Measurements from ENCODE around the gene CYB561A3. TPM values are rescaled to one million over a fixed set of nuclear protein-coding genes. Genes with fewer than 3 reads are reported as not detected.

The CYB561A3 gene
- total and polyA plus RNA-seq, 4 donors, result 12.5 to 27.3 (median 17.7) TPM

- Histone ChIP-seq H3K27ac (ENCODE audit: low read depth, low read length) (peak overlapping the region; percentile 45), H3K36me3 (ENCODE audit: control insufficient read depth, insufficient read depth, low read length) (peaks cover 49% of the 10 kb centered on the region)
- WGBS (ENCODE audit: insufficient coverage), result 84% methylated on average over 6 of the region's 8 CpGs
Observed at GRCh38 chr11:61370349-61371005, 8.8 kb upstream of the CYB561A3 start.

GRCh38 chr11:61369372-61370348, 8.0 kb upstream of the CYB561A3 start:
- Histone ChIP-seq H3K27me3 (ENCODE audit: control insufficient read depth, insufficient read depth, low read length) (no peaks in the 10 kb centered on the region), H3K9me3 (ENCODE audit: control insufficient read depth, insufficient read depth, low read length) (peaks cover 2% of the 10 kb centered on the region), H3K4me3 (ENCODE audit: low read depth, low read length) (no peak overlapping the region), H3K27ac (ENCODE audit: low read depth, low read length) (peak overlapping the region; percentile 45), H3K4me1 (ENCODE audit: control insufficient read depth, insufficient read depth, low read length) (peaks cover 16% of the 10 kb centered on the region), H3K36me3 (ENCODE audit: control insufficient read depth, insufficient read depth, low read length) (peaks cover 52% of the 10 kb centered on the region)
- DNase-seq (ENCODE audit: low read depth in 4 of 6, low spot score in 6 of 6), result peak in 3 of 6 donors; percentile 20 to 73 (median 56)
- WGBS (ENCODE audit: insufficient coverage), result 69% methylated on average over 8 of the region's 9 CpGs

More at GRCh38 chr11:61370349-61371005, 8.8 kb upstream of the CYB561A3 start:
- no peak overlapping the region for H3K4me3 ChIP-seq (ENCODE audit: low read depth, low read length)
- no peaks in the 10 kb centered on the region for H3K27me3 ChIP-seq (ENCODE audit: control insufficient read depth, insufficient read depth, low read length)
- DNase-seq (ENCODE audit: low read depth in 4 of 6, low spot score in 6 of 6), result no peak
- H3K4me1 ChIP-seq (ENCODE audit: control insufficient read depth, insufficient read depth, low read length), result peaks cover 16% of the 10 kb centered on the region
- peaks cover 2% of the 10 kb centered on the region for H3K9me3 ChIP-seq (ENCODE audit: control insufficient read depth, insufficient read depth, low read length)

- Histone ChIP-seq H3K9me3 (ENCODE audit: control insufficient read depth, insufficient read depth, low read length) (peaks cover 2% of the 10 kb centered on the region), H3K4me1 (ENCODE audit: control insufficient read depth, insufficient read depth, low read length) (peaks cover 16% of the 10 kb centered on the region), H3K36me3 (ENCODE audit: control insufficient read depth, insufficient read depth, low read length) (peaks cover 57% of the 10 kb centered on the region), H3K27me3 (ENCODE audit: control insufficient read depth, insufficient read depth, low read length) (no peaks in the 10 kb centered on the region), H3K27ac (ENCODE audit: low read depth, low read length) (no peak overlapping the region), H3K4me3 (ENCODE audit: low read depth, low read length) (no peak overlapping the region)
- DNase-seq (ENCODE audit: low read depth in 4 of 6, low spot score in 6 of 6), result no peak
- 95% methylated on average over 7 of the region's 7 CpGs for WGBS (ENCODE audit: insufficient coverage)
Observed at GRCh38 chr11:61368646-61369045, 7.0 kb upstream of the CYB561A3 start.

GRCh38 chr11:61367406-61367805, 5.7 kb upstream of the CYB561A3 start:
- Histone ChIP-seq H3K27me3 (ENCODE audit: control insufficient read depth, insufficient read depth, low read length) (no peaks in the 10 kb centered on the region), H3K27ac (ENCODE audit: low read depth, low read length) (no peak overlapping the region), H3K9me3 (ENCODE audit: control insufficient read depth, insufficient read depth, low read length) (no peaks in the 10 kb centered on the region), H3K36me3 (ENCODE audit: control insufficient read depth, insufficient read depth, low read length) (peaks cover 57% of the 10 kb centered on the region), H3K4me3 (ENCODE audit: low read depth, low read length) (no peak overlapping the region), H3K4me1 (ENCODE audit: control insufficient read depth, insufficient read depth, low read length) (peaks cover 24% of the 10 kb centered on the region)
- 100% methylated on average over 1 of the region's 6 CpGs for WGBS (ENCODE audit: insufficient coverage)
- no peak for DNase-seq (ENCODE audit: low read depth in 4 of 6, low spot score in 6 of 6)

GRCh38 chr11:61364012-61364675, 2.5 kb upstream of the CYB561A3 start:
- WGBS (ENCODE audit: insufficient coverage), result 88% methylated on average over 3 of the region's 5 CpGs
- Histone ChIP-seq H3K9me3 (ENCODE audit: control insufficient read depth, insufficient read depth, low read length) (no peaks in the 10 kb centered on the region), H3K4me1 (ENCODE audit: control insufficient read depth, insufficient read depth, low read length) (peaks cover 25% of the 10 kb centered on the region), H3K27ac (ENCODE audit: low read depth, low read length) (no peak overlapping the region), H3K27me3 (ENCODE audit: control insufficient read depth, insufficient read depth, low read length) (no peaks in the 10 kb centered on the region), H3K4me3 (ENCODE audit: low read depth, low read length) (no peak overlapping the region), H3K36me3 (ENCODE audit: control insufficient read depth, insufficient read depth, low read length) (peaks cover 44% of the 10 kb centered on the region)
- DNase-seq (ENCODE audit: low read depth in 4 of 6, low spot score in 6 of 6), result no peak

GRCh38 chr11:61362542-61362875, 827 bp upstream of the CYB561A3 start:
- peak overlapping the region; percentile 73 for H3K4me3 ChIP-seq (ENCODE audit: low read depth, low read length)
- peak overlapping the region; percentile 99 for H3K27ac ChIP-seq (ENCODE audit: low read depth, low read length)
- H3K27me3 ChIP-seq (ENCODE audit: control insufficient read depth, insufficient read depth, low read length), result no peaks in the 10 kb centered on the region
- under 1% methylated on average over 12 of the region's 12 CpGs for WGBS (ENCODE audit: insufficient coverage)
- no peak for DNase-seq (ENCODE audit: low read depth in 4 of 6, low spot score in 6 of 6)
- H3K4me1 ChIP-seq (ENCODE audit: control insufficient read depth, insufficient read depth, low read length), result peaks cover 31% of the 10 kb centered on the region
- H3K9me3 ChIP-seq (ENCODE audit: control insufficient read depth, insufficient read depth, low read length), result no peaks in the 10 kb centered on the region
- H3K36me3 ChIP-seq (ENCODE audit: control insufficient read depth, insufficient read depth, low read length), result peaks cover 30% of the 10 kb centered on the region

GRCh38 chr11:61361237-61361740, 393 bp downstream of the CYB561A3 start:
- DNase-seq (ENCODE audit: low read depth in 4 of 6, low spot score in 6 of 6), result no peak
- Histone ChIP-seq H3K27ac (ENCODE audit: low read depth, low read length) (peak overlapping the region; percentile 99), H3K27me3 (ENCODE audit: control insufficient read depth, insufficient read depth, low read length) (no peaks in the 10 kb centered on the region), H3K4me1 (ENCODE audit: control insufficient read depth, insufficient read depth, low read length) (peaks cover 31% of the 10 kb centered on the region), H3K36me3 (ENCODE audit: control insufficient read depth, insufficient read depth, low read length) (peaks cover 26% of the 10 kb centered on the region), H3K4me3 (ENCODE audit: low read depth, low read length) (peak overlapping the region; percentile 73), H3K9me3 (ENCODE audit: control insufficient read depth, insufficient read depth, low read length) (no peaks in the 10 kb centered on the region)
- 1% methylated on average over 20 of the region's 22 CpGs for WGBS (ENCODE audit: insufficient coverage)

GRCh38 chr11:61359516-61359915, 2.2 kb downstream of the CYB561A3 start:
- peaks cover 31% of the 10 kb centered on the region for H3K4me1 ChIP-seq (ENCODE audit: control insufficient read depth, insufficient read depth, low read length)
- peaks cover 10% of the 10 kb centered on the region for H3K36me3 ChIP-seq (ENCODE audit: control insufficient read depth, insufficient read depth, low read length)
- no peaks in the 10 kb centered on the region for H3K9me3 ChIP-seq (ENCODE audit: control insufficient read depth, insufficient read depth, low read length)
- H3K4me3 ChIP-seq (ENCODE audit: low read depth, low read length), result no peak overlapping the region
- DNase-seq (ENCODE audit: low read depth in 4 of 6, low spot score in 6 of 6), result no peak
- no peaks in the 10 kb centered on the region for H3K27me3 ChIP-seq (ENCODE audit: control insufficient read depth, insufficient read depth, low read length)
- WGBS (ENCODE audit: insufficient coverage), result 95% methylated on average over 4 of the region's 6 CpGs
- no peak overlapping the region for H3K27ac ChIP-seq (ENCODE audit: low read depth, low read length)

- H3K36me3 ChIP-seq (ENCODE audit: control insufficient read depth, insufficient read depth, low read length), result peaks cover 5% of the 10 kb centered on the region
- peaks cover 31% of the 10 kb centered on the region for H3K4me1 ChIP-seq (ENCODE audit: control insufficient read depth, insufficient read depth, low read length)
- H3K27me3 ChIP-seq (ENCODE audit: control insufficient read depth, insufficient read depth, low read length), result no peaks in the 10 kb centered on the region
- H3K27ac ChIP-seq (ENCODE audit: low read depth, low read length), result no peak overlapping the region
- H3K4me3 ChIP-seq (ENCODE audit: low read depth, low read length), result no peak overlapping the region
- WGBS (ENCODE audit: insufficient coverage), result 91% methylated on average over 4 of the region's 11 CpGs
- H3K9me3 ChIP-seq (ENCODE audit: control insufficient read depth, insufficient read depth, low read length), result no peaks in the 10 kb centered on the region
- no peak for DNase-seq (ENCODE audit: low read depth in 4 of 6, low spot score in 6 of 6)
Observed at GRCh38 chr11:61358566-61358965, 3.1 kb downstream of the CYB561A3 start.

All from spinal cord (tissue), 10 donors.